Upper lobe of right lung (tissue), 1 donor: Measurements from ENCODE around the gene SCGN. TPM values are rescaled to one million over a fixed set of nuclear protein-coding genes. Genes with fewer than 3 reads are reported as not detected.

Experiments
- ATAC-seq: fragments of 200-7000 bp; cut with Tn5 transposase; one replicate; pipeline ENCODE4 v1.9.1; 2020; ENCODE audit warnings: mild to moderate bottlenecking, moderate library complexity
- DNase-seq: peaks from one replicate; pipeline ENCODE4 v3.0.0-alpha.2; 2020
- H3K27ac ChIP-seq: fragments of 200-600 bp; one replicate; pipeline ENCODE4 v1.8.0; 2022
- H3K27me3 ChIP-seq: fragments of 200-600 bp; one replicate; pipeline ENCODE4 v1.8.0; 2022; ENCODE audit warnings: mild to moderate bottlenecking
- H3K36me3 ChIP-seq: fragments of 200-600 bp; one replicate; pipeline ENCODE4 v1.8.0; 2022
- H3K4me1 ChIP-seq: fragments of 200-600 bp; one replicate; pipeline ENCODE4 v1.8.0; 2022
- H3K4me3 ChIP-seq: fragments of 200-600 bp; one replicate; pipeline ENCODE4 v1.8.0; 2022; ENCODE audit warnings: mild to moderate bottlenecking
- H3K9me3 ChIP-seq: fragments of 200-600 bp; one replicate; pipeline ENCODE4 v1.8.0; 2022
- CTCF ChIP-seq: fragments of 200-600 bp; IDR thresholded peaks from one replicate; pipeline ENCODE4 v1.8.0; 2022; ENCODE audit warnings: antibody characterized with exemption
- intact Hi-C: fragments of 100-400 bp; cut with DNase I; formaldehyde crosslinking; loops from one replicate; pipeline ENCODE4 v1.11.0; 2022
- total RNA-seq: library from RNA; stranded (reverse); fragmentation: NEBNext Ultra II Directional; extraction: Animal tissue kit (Norgen Biotek cat#: 25700); gene quantifications from one replicate; pipeline ENCODE4 v1.2.1, GENCODE V29; 2021
- donor health status: DM: no; HTN: yes; CAD: no; lungs with severe emphysema.

SCGN gene
- total RNA-seq, 1 donor from 2014 or later, result not detected

GRCh38 chr6:25710287-25710686 lies 58.3 kb downstream of the SCGN start:
- no peak for TF ChIP-seq CTCF
- DNase-seq, result no peak
- intact Hi-C loops, result no loop called here
- no peaks in the 10 kb centered on the region for H3K36me3 ChIP-seq
- H3K4me1 ChIP-seq, result no peaks in the 10 kb centered on the region
- H3K27me3 ChIP-seq, result no peaks in the 10 kb centered on the region
- H3K4me3 ChIP-seq, result no peak overlapping the region
- H3K9me3 ChIP-seq, result no peaks in the 10 kb centered on the region
- ATAC-seq, result no peak
- no peak overlapping the region for H3K27ac ChIP-seq

- no peaks in the 10 kb centered on the region for H3K9me3 ChIP-seq
Observed at GRCh38 chr6:25713824-25714223, 61.8 kb downstream of the SCGN start.

GRCh38 chr6:25714765-25715164 lies 62.8 kb downstream of the SCGN start:
- Histone ChIP-seq H3K27me3 (no peaks in the 10 kb centered on the region), H3K36me3 (no peaks in the 10 kb centered on the region), H3K4me3 (no peak overlapping the region), H3K27ac (no peak overlapping the region), H3K4me1 (no peaks in the 10 kb centered on the region), H3K9me3 (no peaks in the 10 kb centered on the region)
- intact Hi-C loops, result no loop called here
- no peak for DNase-seq
- no peak for ATAC-seq
- TF ChIP-seq CTCF, result no peak

More at GRCh38 chr6:25713824-25714223, 61.8 kb downstream of the SCGN start:
- ATAC-seq, result no peak
- intact Hi-C loops, result no loop called here
- H3K36me3 ChIP-seq, result no peaks in the 10 kb centered on the region
- no peaks in the 10 kb centered on the region for H3K27me3 ChIP-seq
- no peak overlapping the region for H3K27ac ChIP-seq
- no peak for DNase-seq
- H3K4me1 ChIP-seq, result no peaks in the 10 kb centered on the region
- no peak for TF ChIP-seq CTCF
- H3K4me3 ChIP-seq, result no peak overlapping the region

GRCh38 chr6:25715794-25716193 lies 63.8 kb downstream of the SCGN start:
- Histone ChIP-seq H3K4me1 (no peaks in the 10 kb centered on the region), H3K27me3 (no peaks in the 10 kb centered on the region), H3K36me3 (no peaks in the 10 kb centered on the region), H3K27ac (no peak overlapping the region), H3K9me3 (no peaks in the 10 kb centered on the region), H3K4me3 (no peak overlapping the region)
- no peak for TF ChIP-seq CTCF
- intact Hi-C loops, result no loop called here
- no peak for ATAC-seq
- DNase-seq, result no peak

- ATAC-seq (no peak), DNase-seq (no peak)
- no peaks in the 10 kb centered on the region for H3K9me3 ChIP-seq
- no peaks in the 10 kb centered on the region for H3K4me1 ChIP-seq
- intact Hi-C loops, result no loop called here
- H3K27me3 ChIP-seq, result peaks cover 3% of the 10 kb centered on the region
- no peaks in the 10 kb centered on the region for H3K36me3 ChIP-seq
- TF ChIP-seq CTCF, result peak; percentile 58
- no peak overlapping the region for H3K4me3 ChIP-seq
- H3K27ac ChIP-seq, result no peak overlapping the region
Observed at GRCh38 chr6:25717866-25718740, 66.1 kb downstream of the SCGN start.
